Kasumi-1 (cell line): ENCODE measurements around the gene MPZL2.

ENCODE experiments used
- DNase-seq, 2 experiments: peaks; one replicate each; lab custom pipeline; 2025; lab: John Stamatoyannopoulos, UW

The MPZL2 gene

GRCh38 chr11:118221419-118221818, 42.7 kb downstream of the MPZL2 start:
- no peak for DNase-seq

- DNase-seq = no peak
Observed at GRCh38 chr11:118219732-118220131, 44.4 kb downstream of the MPZL2 start.

GRCh38 chr11:118219244-118219643, 44.9 kb downstream of the MPZL2 start:
- no peak for DNase-seq

- DNase-seq = no peak
Observed at GRCh38 chr11:118217575-118217974, 46.5 kb downstream of the MPZL2 start.

GRCh38 chr11:118216621-118217481, 47.2 kb downstream of the MPZL2 start:
- no peak for DNase-seq

GRCh38 chr11:118215765-118216164, 48.3 kb downstream of the MPZL2 start:
- no peak for DNase-seq

GRCh38 chr11:118215262-118215661, 48.8 kb downstream of the MPZL2 start:
- DNase-seq = no peak

- peak; percentile 67 to 83 for DNase-seq
Observed at GRCh38 chr11:118214210-118214914, 49.7 kb downstream of the MPZL2 start.

GRCh38 chr11:118213781-118214180, 50.3 kb downstream of the MPZL2 start:
- DNase-seq = no peak

GRCh38 chr11:118213201-118213600, 50.9 kb downstream of the MPZL2 start:
- no peak for DNase-seq

- DNase-seq = peak; percentile 43 to 56
Observed at GRCh38 chr11:118212781-118213191, 51.3 kb downstream of the MPZL2 start.

- DNase-seq = no peak
Observed at GRCh38 chr11:118212131-118212725, 51.9 kb downstream of the MPZL2 start.

- DNase-seq = no peak
Observed at GRCh38 chr11:118211006-118211405, 53.1 kb downstream of the MPZL2 start.

GRCh38 chr11:118210323-118210722, 53.8 kb downstream of the MPZL2 start:
- no peak for DNase-seq

- no peak for DNase-seq
Observed at GRCh38 chr11:118209033-118209432, 55.1 kb downstream of the MPZL2 start.

- no peak for DNase-seq
Observed at GRCh38 chr11:118207079-118207478, 57.0 kb downstream of the MPZL2 start.

- peak; percentile 18 to 28 for DNase-seq
Observed at GRCh38 chr11:118206391-118207031, 57.6 kb downstream of the MPZL2 start.

- DNase-seq = no peak
Observed at GRCh38 chr11:118205606-118206378, 58.3 kb downstream of the MPZL2 start.
